Measurements from ENCODE around the gene CAMK4.

DNA sequence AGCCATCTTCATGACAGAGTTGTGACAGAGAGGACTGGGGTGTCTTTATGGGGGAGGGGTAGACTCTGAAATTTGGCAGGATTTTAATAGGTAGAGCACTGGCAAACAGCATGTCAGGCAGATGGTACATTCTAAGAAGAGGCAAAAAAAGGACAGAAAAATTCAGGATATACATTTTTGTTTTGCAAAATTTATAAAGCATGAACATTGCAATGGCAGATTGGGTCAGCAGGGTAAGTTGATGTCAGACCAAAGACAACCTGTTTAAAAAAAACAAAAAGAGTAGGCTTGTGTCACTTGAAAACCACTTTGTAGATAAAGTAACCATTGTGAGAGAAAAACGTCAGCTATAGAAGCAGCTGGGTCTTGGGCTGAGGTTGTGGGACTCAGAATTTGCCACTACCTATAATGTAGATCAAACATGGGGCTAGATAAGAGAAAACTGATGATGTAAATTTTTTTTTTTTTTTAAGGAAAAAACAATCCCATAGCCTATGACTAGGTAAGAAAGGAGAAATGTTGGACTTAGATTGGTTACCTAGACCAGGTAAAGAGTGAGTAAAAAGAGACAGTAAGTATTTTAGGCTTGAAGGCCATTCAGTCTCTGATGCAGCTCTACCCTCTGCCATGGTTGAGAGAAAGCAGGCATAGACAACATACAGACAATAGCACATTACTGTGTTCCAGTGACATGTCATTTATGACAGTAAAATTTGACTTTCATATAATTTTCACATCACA, 8.3 kb downstream of the CAMK4 start:
- TF ChIP-seq, protein P1, sequence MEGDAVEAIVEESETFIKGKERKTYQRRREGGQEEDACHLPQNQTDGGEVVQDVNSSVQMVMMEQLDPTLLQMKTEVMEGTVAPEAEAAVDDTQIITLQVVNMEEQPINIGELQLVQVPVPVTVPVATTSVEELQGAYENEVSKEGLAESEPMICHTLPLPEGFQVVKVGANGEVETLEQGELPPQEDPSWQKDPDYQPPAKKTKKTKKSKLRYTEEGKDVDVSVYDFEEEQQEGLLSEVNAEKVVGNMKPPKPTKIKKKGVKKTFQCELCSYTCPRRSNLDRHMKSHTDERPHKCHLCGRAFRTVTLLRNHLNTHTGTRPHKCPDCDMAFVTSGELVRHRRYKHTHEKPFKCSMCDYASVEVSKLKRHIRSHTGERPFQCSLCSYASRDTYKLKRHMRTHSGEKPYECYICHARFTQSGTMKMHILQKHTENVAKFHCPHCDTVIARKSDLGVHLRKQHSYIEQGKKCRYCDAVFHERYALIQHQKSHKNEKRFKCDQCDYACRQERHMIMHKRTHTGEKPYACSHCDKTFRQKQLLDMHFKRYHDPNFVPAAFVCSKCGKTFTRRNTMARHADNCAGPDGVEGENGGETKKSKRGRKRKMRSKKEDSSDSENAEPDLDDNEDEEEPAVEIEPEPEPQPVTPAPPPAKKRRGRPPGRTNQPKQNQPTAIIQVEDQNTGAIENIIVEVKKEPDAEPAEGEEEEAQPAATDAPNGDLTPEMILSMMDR (IDR thresholded peaks at IDR 0.05) = no peak
- TF ChIP-seq POLR2A (IDR thresholded peaks at IDR 0.05) = no peak
